Neural cell (in vitro differentiated cells): ENCODE results near the gene ELMO1. TPM values are rescaled to one million over a fixed set of nuclear protein-coding genes. Genes with fewer than 3 reads are reported as not detected.

Experiments used
- H2AFZ ChIP-seq: fragments of 200-600, 300-800 bp; sonication (generic), shearing (Covaris generic); 2 replicates; pipeline ENCODE4 v1.6.0; 2014; ENCODE audit warnings: low read depth, mild to moderate bottlenecking, antibody characterized with exemption, low read length, moderate library complexity
- H3F3A ChIP-seq: fragments of 200-600 bp; shearing (Covaris generic); 2 replicates; pipeline ENCODE4 v1.6.1; 2016; ENCODE audit warnings: mild to moderate bottlenecking, moderate library complexity, mixed read lengths, antibody characterized with exemption, low read length; ENCODE audit not compliant: insufficient read depth, poor library complexity, severe bottlenecking
- H3K27ac ChIP-seq: fragments of 200-600, 300-800 bp; sonication (generic), shearing (Covaris generic); 2 replicates; pipeline ENCODE4 v1.5.1; 2014; ENCODE audit warnings: mild to moderate bottlenecking, low read length, moderate library complexity
- H3K27me3 ChIP-seq: fragments of 300-800, 200-600 bp; sonication (generic), shearing (Covaris generic); 2 replicates; pipeline ENCODE4 v1.6.0; 2014; ENCODE audit warnings: mild to moderate bottlenecking, low read depth, low read length, moderate library complexity; ENCODE audit not compliant: insufficient read depth
- H3K36me3 ChIP-seq: fragments of 300-800, 200-600 bp; sonication (generic), shearing (Covaris generic); 2 replicates; pipeline ENCODE4 v1.5.1; 2014; ENCODE audit warnings: mild to moderate bottlenecking, antibody characterized with exemption, low read length, moderate library complexity; ENCODE audit not compliant: insufficient read depth
- H3K4me2 ChIP-seq: fragments of 300-800, 200-600 bp; sonication (generic), shearing (Covaris generic); 2 replicates; pipeline ENCODE4 v1.6.0; 2014; ENCODE audit warnings: mild to moderate bottlenecking, low read length
- H3K4me3 ChIP-seq: fragments of 300-800, 200-600 bp; sonication (generic), shearing (Covaris generic); 2 replicates; pipeline ENCODE4 v1.5.1; 2014; ENCODE audit warnings: mild to moderate bottlenecking, low read length, moderate library complexity
- H3K79me2 ChIP-seq: fragments of 200-600 bp; shearing (Covaris generic); replicated peaks from 2 replicates; pipeline ENCODE4 v1.6.0; 2014; ENCODE audit warnings: mild to moderate bottlenecking, low read length, moderate library complexity; ENCODE audit not compliant: insufficient read depth
- H3K9ac ChIP-seq: fragments of 300-800, 200-600 bp; sonication (generic), shearing (Covaris generic); 2 replicates; pipeline ENCODE4 v1.6.1; 2016; ENCODE audit warnings: mild to moderate bottlenecking, low read length, mixed read lengths
- H3K9me2 ChIP-seq: fragments of 200-600 bp; shearing (Covaris generic); 2 replicates; pipeline ENCODE4 v1.6.1; 2016; ENCODE audit warnings: mild to moderate bottlenecking, low read length, mixed read lengths; ENCODE audit not compliant: insufficient read depth
- H3K9me3 ChIP-seq: fragments of 200-600, 300-800 bp; sonication (generic), shearing (Covaris generic); 2 replicates; pipeline ENCODE4 v1.6.1; 2016; ENCODE audit warnings: mild to moderate bottlenecking, mixed run types, low read length, moderate library complexity, mixed read lengths
- H4K20me1 ChIP-seq: fragments of 200-600 bp; shearing (Covaris generic); 2 replicates; pipeline ENCODE4 v1.6.1; 2016; ENCODE audit warnings: mild to moderate bottlenecking, mixed run types; ENCODE audit not compliant: insufficient read depth
- CTCF ChIP-seq: fragments of 450-650 bp; IDR thresholded peaks from 2 replicates; pipeline ENCODE4 v1.5.1; 2014; ENCODE audit warnings: antibody characterized with exemption, mild to moderate bottlenecking, moderate library complexity; ENCODE audit not compliant: poor library complexity, severe bottlenecking
- EP300 ChIP-seq: fragments of 450-650 bp; conservative IDR thresholded peaks from 2 replicates; pipeline ENCODE4 v1.6.1; 2014; ENCODE audit warnings: antibody characterized with exemption, mild to moderate bottlenecking, moderate library complexity; ENCODE audit not compliant: poor library complexity, severe bottlenecking
- EZH2 ChIP-seq: fragments of 200-600, 300-800 bp; shearing (Covaris generic), sonication (generic); IDR thresholded peaks from 2 replicates; pipeline ENCODE4 v1.6.1; 2014; ENCODE audit warnings: antibody characterized with exemption, low read length, borderline replicate concordance, mild to moderate bottlenecking; ENCODE audit not compliant: insufficient read depth, poor library complexity, severe bottlenecking
- MXI1 ChIP-seq: fragments of 450-650 bp; conservative IDR thresholded peaks from 2 replicates; pipeline ENCODE4 v1.6.1; 2014; ENCODE audit warnings: antibody characterized with exemption, mild to moderate bottlenecking; ENCODE audit not compliant: poor library complexity, severe bottlenecking
- POLR2AphosphoS5 ChIP-seq: IDR thresholded peaks from 2 replicates; pipeline ENCODE4 v1.6.1; 2012
- RAD21 ChIP-seq: fragments of 450-650 bp; conservative IDR thresholded peaks from 2 replicates; pipeline ENCODE4 v1.6.1; 2014; ENCODE audit warnings: antibody characterized with exemption, mild to moderate bottlenecking, moderate library complexity
- REST ChIP-seq: IDR thresholded peaks from 2 replicates; pipeline ENCODE4 v1.6.1; 2012; ENCODE audit warnings: borderline replicate concordance
- SMC3 ChIP-seq: fragments of 450-650 bp; conservative IDR thresholded peaks from 2 replicates; pipeline ENCODE4 v1.6.1; 2014; ENCODE audit warnings: antibody characterized with exemption, mild to moderate bottlenecking, moderate library complexity; ENCODE audit not compliant: poor library complexity
- TAF1 ChIP-seq: IDR thresholded peaks from 2 replicates; pipeline ENCODE4 v1.6.1; 2012; ENCODE audit warnings: low read depth
- polyA plus RNA-seq: library from polyadenylated mRNA; depleted of rRNA; stranded (reverse); fragments of >200 nt; gene quantifications from 2 replicates; pipeline ENCODE4 v1.2.3, GENCODE V29; 2014

ELMO1 gene
- polyA plus RNA-seq, 1 donor from 2014 or later, result 12.2 TPM

- H3K9me3 ChIP-seq, result no peaks in the 10 kb centered on the region
- H2AFZ ChIP-seq, result no peak overlapping the region
- no peaks in the 10 kb centered on the region for H3K9me2 ChIP-seq
- H3K27ac ChIP-seq, result no peak overlapping the region
- no peaks in the 10 kb centered on the region for H3F3A ChIP-seq
- H3K4me3 ChIP-seq, result no peak overlapping the region
- no peaks in the 10 kb centered on the region for H3K79me2 ChIP-seq
- no peak overlapping the region for H3K4me2 ChIP-seq
- H4K20me1 ChIP-seq, result no peaks in the 10 kb centered on the region
- no peaks in the 10 kb centered on the region for H3K36me3 ChIP-seq
- H3K27me3 ChIP-seq, result no peaks in the 10 kb centered on the region
- H3K9ac ChIP-seq, result no peak overlapping the region
- TF ChIP-seq CTCF, result no peak
These were observed 627.0 kb downstream of the ELMO1 start for GRCh38 chr7:36821617-36822016.

GRCh38 chr7:36820527-36821170 is 628.0 kb downstream of the ELMO1 start:
- Histone ChIP-seq H3K27ac (no peak overlapping the region), H3K27me3 (no peaks in the 10 kb centered on the region), H4K20me1 (no peaks in the 10 kb centered on the region), H3K36me3 (no peaks in the 10 kb centered on the region), H3F3A (no peaks in the 10 kb centered on the region), H3K9me3 (no peaks in the 10 kb centered on the region), H3K4me3 (no peak overlapping the region), H3K9ac (no peak overlapping the region), H2AFZ (no peak overlapping the region), H3K9me2 (no peaks in the 10 kb centered on the region), H3K4me2 (no peak overlapping the region), H3K79me2 (no peaks in the 10 kb centered on the region)
- TF ChIP-seq EP300 (no peak), REST (no peak), TAF1 (no peak), RAD21 (no peak), SMC3 (no peak), POLR2AphosphoS5 (no peak), CTCF (no peak), MXI1 (no peak), EZH2 (no peak)
